ENCODE measurements around the gene C4orf50. TPM values are rescaled to one million over a fixed set of nuclear protein-coding genes. Genes with fewer than 3 reads are reported as not detected.

Gene C4orf50
- total and polyA plus RNA-seq, 2 donors (not counting 1 experiment from before 2014, with no cell fraction given), result 0.02 TPM; not detected in 1

DNA sequence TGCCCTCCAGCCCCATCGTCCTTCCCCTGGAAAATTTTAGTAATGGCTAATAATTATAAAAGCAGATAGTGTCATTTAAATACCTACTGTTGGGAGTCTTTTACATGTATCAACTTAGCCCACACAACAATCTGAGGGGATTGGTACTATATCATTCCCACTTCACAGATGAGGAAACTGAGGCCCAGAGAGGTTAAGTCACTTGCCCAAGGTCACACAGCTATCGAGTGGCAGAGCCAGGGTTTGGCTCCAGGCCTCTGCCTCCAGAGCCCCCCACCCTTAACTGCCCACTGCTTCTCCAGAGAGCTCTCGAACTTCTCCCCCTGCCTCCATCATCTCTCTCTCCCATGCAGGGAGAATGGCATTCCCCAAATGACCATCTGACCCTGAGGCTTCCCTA is 7.4 kb downstream of the C4orf50 start:
- DNase-seq, result no peak
- no peak for ATAC-seq (ENCODE audit: low read depth)
- H3K27ac ChIP-seq (ENCODE audit: low read length in 2 of 2), result no peak overlapping the region
- no peaks in the 10 kb centered on the region for H3K9me3 ChIP-seq (ENCODE audit: control extremely low read depth in 1 of 3, control insufficient read depth in 2 of 3, insufficient read depth in 1 of 3, low read length in 2 of 3)
- H3K79me2 ChIP-seq (ENCODE audit: control insufficient read depth, insufficient read depth, low read length), result no peaks in the 10 kb centered on the region
- H3K9ac ChIP-seq (ENCODE audit: low read length), result no peak overlapping the region
- Mint-ChIP-seq H3K27ac (no peak overlapping the region), H3K4me1 (no peaks in the 10 kb centered on the region), H3K4me3 (no peak overlapping the region), H3K27me3 (peaks cover 39% of the 10 kb centered on the region), H3K9me3 (ENCODE audit: insufficient read depth) (no peaks in the 10 kb centered on the region)
- no peak for TF ChIP-seq EZH2 (IDR thresholded peaks at IDR 0.05; ENCODE audit: borderline replicate concordance, insufficient read depth, low read depth, low read length, poor library complexity, severe bottlenecking)
- TF ChIP-seq, protein P1, sequence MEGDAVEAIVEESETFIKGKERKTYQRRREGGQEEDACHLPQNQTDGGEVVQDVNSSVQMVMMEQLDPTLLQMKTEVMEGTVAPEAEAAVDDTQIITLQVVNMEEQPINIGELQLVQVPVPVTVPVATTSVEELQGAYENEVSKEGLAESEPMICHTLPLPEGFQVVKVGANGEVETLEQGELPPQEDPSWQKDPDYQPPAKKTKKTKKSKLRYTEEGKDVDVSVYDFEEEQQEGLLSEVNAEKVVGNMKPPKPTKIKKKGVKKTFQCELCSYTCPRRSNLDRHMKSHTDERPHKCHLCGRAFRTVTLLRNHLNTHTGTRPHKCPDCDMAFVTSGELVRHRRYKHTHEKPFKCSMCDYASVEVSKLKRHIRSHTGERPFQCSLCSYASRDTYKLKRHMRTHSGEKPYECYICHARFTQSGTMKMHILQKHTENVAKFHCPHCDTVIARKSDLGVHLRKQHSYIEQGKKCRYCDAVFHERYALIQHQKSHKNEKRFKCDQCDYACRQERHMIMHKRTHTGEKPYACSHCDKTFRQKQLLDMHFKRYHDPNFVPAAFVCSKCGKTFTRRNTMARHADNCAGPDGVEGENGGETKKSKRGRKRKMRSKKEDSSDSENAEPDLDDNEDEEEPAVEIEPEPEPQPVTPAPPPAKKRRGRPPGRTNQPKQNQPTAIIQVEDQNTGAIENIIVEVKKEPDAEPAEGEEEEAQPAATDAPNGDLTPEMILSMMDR (IDR thresholded peaks at IDR 0.05), result no peak
- WGBS (ENCODE audit: insufficient coverage), result 70% methylated on average over 2 of the region's 3 CpGs
- POLR2A ChIA-PET, result no interaction called here
- no peak overlapping the region for H3K4me3 ChIP-seq (ENCODE audit: control extremely low read depth in 1 of 5, extremely low read depth in 1 of 5, insufficient read depth in 1 of 5, low read depth in 2 of 5, low read length in 4 of 5)
- H3K36me3 ChIP-seq (replicated peaks in 1 of 2; ENCODE audit: control extremely low read depth in 1 of 2, control insufficient read depth in 1 of 2, extremely low read depth in 1 of 2, insufficient read depth in 2 of 2, low read length in 1 of 2), result no peaks in the 10 kb centered on the region
- no peak overlapping the region for H2AFZ ChIP-seq (ENCODE audit: insufficient read depth, low read depth, low read length, poor library complexity, severe bottlenecking)
- no peaks in the 10 kb centered on the region for H3K4me1 ChIP-seq (ENCODE audit: control insufficient read depth in 2 of 2, insufficient read depth in 2 of 2, low read length in 2 of 2)
- CTCF ChIA-PET, result interaction anchor here (1.1 kb wide), 1 partner anchor 13 kb away, joined by 5 read pairs; no protein-coding TSS in a partner anchor
- H3K27me3 ChIP-seq (replicated peaks in 1 of 4; ENCODE audit: control extremely low read depth in 1 of 4, control insufficient read depth in 3 of 4, insufficient read depth in 4 of 4, low read length in 3 of 4), result peaks cover 0 to 4% (median 0%) of the 10 kb centered on the region in 4 experiments
- no peak overlapping the region for H3K4me2 ChIP-seq (replicated peaks; ENCODE audit: low read depth, low read length, poor library complexity, severe bottlenecking)
- intact Hi-C loops (cut with micrococcal nuclease), result no loop called here
- H4K20me1 ChIP-seq (ENCODE audit: control insufficient read depth, insufficient read depth, low read length, poor library complexity, severe bottlenecking), result no peaks in the 10 kb centered on the region

DNA sequence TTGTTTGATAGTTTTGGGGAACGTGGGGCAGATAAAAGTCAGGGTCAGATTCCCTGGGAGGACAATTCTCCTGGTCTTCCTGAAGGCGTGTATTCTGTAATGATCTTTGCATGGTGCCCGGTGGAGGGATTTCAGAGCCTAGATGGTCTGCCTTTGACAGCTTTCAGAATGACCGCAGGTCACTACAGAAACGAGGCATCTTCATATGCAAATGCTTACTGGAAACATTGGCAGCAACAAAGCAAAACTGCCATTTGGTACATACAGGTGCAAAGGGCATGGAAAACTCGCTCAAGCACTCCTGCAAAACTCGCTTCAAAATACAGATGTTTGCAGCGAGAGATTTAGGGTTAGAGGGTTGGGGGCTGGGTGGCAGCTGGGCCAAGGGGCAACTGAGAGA is 8.8 kb downstream of the C4orf50 start:
- 71% methylated on average over 8 of the region's 8 CpGs for WGBS (ENCODE audit: insufficient coverage)
- Histone ChIP-seq H3K4me1 (ENCODE audit: control insufficient read depth in 2 of 2, insufficient read depth in 2 of 2, low read length in 2 of 2) (no peaks in the 10 kb centered on the region), H3K4me3 (ENCODE audit: control extremely low read depth in 1 of 5, extremely low read depth in 1 of 5, insufficient read depth in 1 of 5, low read depth in 2 of 5, low read length in 4 of 5) (no peak overlapping the region), H3K9ac (ENCODE audit: low read length) (no peak overlapping the region), H3K27ac (ENCODE audit: low read length in 2 of 2) (no peak overlapping the region), H3K4me2 (replicated peaks; ENCODE audit: low read depth, low read length, poor library complexity, severe bottlenecking) (no peak overlapping the region), H2AFZ (ENCODE audit: insufficient read depth, low read depth, low read length, poor library complexity, severe bottlenecking) (no peak overlapping the region), H3K79me2 (ENCODE audit: control insufficient read depth, insufficient read depth, low read length) (no peaks in the 10 kb centered on the region), H3K27me3 (replicated peaks in 1 of 4; ENCODE audit: control extremely low read depth in 1 of 4, control insufficient read depth in 3 of 4, insufficient read depth in 4 of 4, low read length in 3 of 4) (peaks cover 0 to 4% (median 0%) of the 10 kb centered on the region in 4 experiments), H3K36me3 (replicated peaks in 1 of 2; ENCODE audit: control extremely low read depth in 1 of 2, control insufficient read depth in 1 of 2, extremely low read depth in 1 of 2, insufficient read depth in 2 of 2, low read length in 1 of 2) (no peaks in the 10 kb centered on the region), H3K9me3 (ENCODE audit: control extremely low read depth in 1 of 3, control insufficient read depth in 2 of 3, insufficient read depth in 1 of 3, low read length in 2 of 3) (peaks cover 0 to 3% (median 0%) of the 10 kb centered on the region in 3 donors), H4K20me1 (ENCODE audit: control insufficient read depth, insufficient read depth, low read length, poor library complexity, severe bottlenecking) (no peaks in the 10 kb centered on the region)
- intact Hi-C loops (cut with micrococcal nuclease), result no loop called here
- TF ChIP-seq EZH2 (IDR thresholded peaks at IDR 0.05; ENCODE audit: borderline replicate concordance, insufficient read depth, low read depth, low read length, poor library complexity, severe bottlenecking), result no peak
- TF ChIP-seq, protein P1 (IDR thresholded peaks at IDR 0.05), result no peak
- Mint-ChIP-seq H3K27me3 (peaks cover 39% of the 10 kb centered on the region), H3K4me3 (no peak overlapping the region), H3K9me3 (ENCODE audit: insufficient read depth) (no peaks in the 10 kb centered on the region), H3K27ac (no peak overlapping the region), H3K4me1 (no peaks in the 10 kb centered on the region)
- ATAC-seq (ENCODE audit: low read depth) (no peak), DNase-seq (no peak)
- CTCF ChIA-PET, result no interaction called here
- POLR2A ChIA-PET, result no interaction called here
